ENCODE data around the gene PITPNC1.
"Not testable (repeated sequence)": the region's sequence is repeated elsewhere in the genome, so short reads cannot be mapped to it uniquely, and the experiment has no call there.

- TF ChIP-seq, protein P1, sequence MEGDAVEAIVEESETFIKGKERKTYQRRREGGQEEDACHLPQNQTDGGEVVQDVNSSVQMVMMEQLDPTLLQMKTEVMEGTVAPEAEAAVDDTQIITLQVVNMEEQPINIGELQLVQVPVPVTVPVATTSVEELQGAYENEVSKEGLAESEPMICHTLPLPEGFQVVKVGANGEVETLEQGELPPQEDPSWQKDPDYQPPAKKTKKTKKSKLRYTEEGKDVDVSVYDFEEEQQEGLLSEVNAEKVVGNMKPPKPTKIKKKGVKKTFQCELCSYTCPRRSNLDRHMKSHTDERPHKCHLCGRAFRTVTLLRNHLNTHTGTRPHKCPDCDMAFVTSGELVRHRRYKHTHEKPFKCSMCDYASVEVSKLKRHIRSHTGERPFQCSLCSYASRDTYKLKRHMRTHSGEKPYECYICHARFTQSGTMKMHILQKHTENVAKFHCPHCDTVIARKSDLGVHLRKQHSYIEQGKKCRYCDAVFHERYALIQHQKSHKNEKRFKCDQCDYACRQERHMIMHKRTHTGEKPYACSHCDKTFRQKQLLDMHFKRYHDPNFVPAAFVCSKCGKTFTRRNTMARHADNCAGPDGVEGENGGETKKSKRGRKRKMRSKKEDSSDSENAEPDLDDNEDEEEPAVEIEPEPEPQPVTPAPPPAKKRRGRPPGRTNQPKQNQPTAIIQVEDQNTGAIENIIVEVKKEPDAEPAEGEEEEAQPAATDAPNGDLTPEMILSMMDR (IDR thresholded peaks at IDR 0.05), result not testable (repeated sequence)
- TF ChIP-seq POLR2A (IDR thresholded peaks at IDR 0.05), result not testable (repeated sequence)
These were observed 271.8 kb downstream of the PITPNC1 start for GRCh38 chr17:67648906-67649295.

All from adrenal gland (tissue), 5 donors.